ENCODE data around the gene MORN1.

GRCh38 chr1:2348346-2349325 lies 42.7 kb downstream of the MORN1 start:
- TF ChIP-seq CTCF (IDR thresholded peaks at IDR 0.05; ENCODE audit: low read length), result no peak
- no peak for TF ChIP-seq EZH2 (IDR thresholded peaks at IDR 0.05; ENCODE audit: borderline replicate concordance, low read length)

Measured in OCI-LY1 (cell line).